Suprapubic skin (tissue), 3 donors: ENCODE results near the gene NEK5.

Experiments used
- CTCF ChIP-seq, 2 donors: fragments of 200-600 bp in 1 of 2; fragments of 450-650 bp in 1 of 2; sonication (generic) in 1 of 2; IDR thresholded peaks; one replicate each; pipeline ENCODE4 v1.5.1; 2016 to 2019; ENCODE audit warnings: antibody characterized with exemption in 2 of 2, mild to moderate bottlenecking in 1 of 2, moderate library complexity in 1 of 2
- POLR2AphosphoS5 ChIP-seq, 3 donors: sonication (generic); formaldehyde crosslinking; IDR thresholded peaks; one replicate each; pipeline ENCODE4 v1.6.1; 2017; ENCODE audit warnings: antibody characterized with exemption in 3 of 3

- TF ChIP-seq CTCF (IDR thresholded peaks at IDR 0.05) (no peak), POLR2AphosphoS5 (IDR thresholded peaks at IDR 0.05) (no peak)
These were observed 103.2 kb downstream of the NEK5 start for GRCh38 chr13:52025475-52026245.
